Neuron (in vitro differentiated cells): ENCODE results near the gene CFAP20DC.
"Not testable (repeated sequence)": the region's sequence is repeated elsewhere in the genome, so short reads cannot be mapped to it uniquely, and the experiment has no call there.

Experiments
- H2AFZ ChIP-seq: one replicate; pipeline ENCODE4 v1.6.1; 2013; ENCODE audit warnings: low read depth, mild to moderate bottlenecking, inconsistent platforms, low read length, moderate library complexity
- H3K27me3 ChIP-seq: one replicate; pipeline ENCODE4 v1.6.1; 2013; ENCODE audit warnings: low read length; ENCODE audit not compliant: insufficient read depth
- H3K36me3 ChIP-seq: one replicate; pipeline ENCODE4 v1.6.1; 2013; ENCODE audit warnings: low read length; ENCODE audit not compliant: insufficient read depth
- H3K4me1 ChIP-seq: one replicate; pipeline ENCODE4 v1.6.1; 2013; ENCODE audit warnings: low read length; ENCODE audit not compliant: insufficient read depth
- H3K4me3 ChIP-seq: 2 replicates; pipeline ENCODE4 v1.5.1; 2013; ENCODE audit warnings: mild to moderate bottlenecking, low read length, moderate library complexity
- H3K9me3 ChIP-seq: one replicate; pipeline ENCODE4 v1.6.1; 2013; ENCODE audit warnings: low read length

Gene CFAP20DC

DNA sequence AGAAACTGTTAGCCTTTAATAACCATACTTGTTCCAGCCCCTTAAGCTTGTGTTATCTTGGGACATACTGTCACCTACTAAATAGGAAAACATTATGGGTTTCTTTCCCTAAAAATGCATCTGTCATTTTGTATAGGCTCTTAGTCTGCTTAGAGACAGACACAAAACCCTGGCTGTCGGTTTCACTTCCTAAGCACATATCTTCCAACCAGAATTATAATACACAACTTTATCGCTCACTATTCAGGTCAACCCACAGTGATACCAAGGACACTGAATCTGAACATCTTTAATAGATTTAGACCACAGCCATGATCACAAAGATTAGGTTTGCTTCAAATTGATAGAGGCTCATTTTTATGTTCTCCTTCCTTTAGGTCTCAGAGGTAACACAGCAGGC is 111.8 kb downstream of the CFAP20DC start:
- no peak overlapping the region for H2AFZ ChIP-seq
- peaks cover 1% of the 10 kb centered on the region for H3K9me3 ChIP-seq
- H3K4me1 ChIP-seq: no peaks in the 10 kb centered on the region
- no peaks in the 10 kb centered on the region for H3K36me3 ChIP-seq
- H3K27me3 ChIP-seq: no peaks in the 10 kb centered on the region
- H3K4me3 ChIP-seq: no peak overlapping the region

DNA sequence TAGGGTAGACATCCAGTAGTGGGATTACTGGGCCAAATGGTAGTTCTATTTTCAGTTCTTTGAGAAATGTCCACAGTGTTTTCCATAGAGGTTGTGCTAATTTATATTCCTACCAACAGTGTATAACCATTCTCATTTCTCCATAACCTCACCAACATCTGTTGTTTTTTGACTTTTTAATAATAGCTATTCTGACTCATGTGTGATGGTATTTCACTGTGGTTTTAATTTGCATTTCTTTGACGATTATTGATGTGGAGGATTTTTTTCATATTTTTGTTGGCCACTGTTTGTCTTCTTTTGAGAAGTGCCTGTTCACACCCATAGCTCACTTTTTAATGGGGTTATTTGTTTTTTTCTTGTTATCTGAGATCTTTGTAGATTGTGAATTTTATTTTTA is 125.2 kb downstream of the CFAP20DC start:
- no peak overlapping the region for H3K4me3 ChIP-seq
- no peaks in the 10 kb centered on the region for H3K36me3 ChIP-seq
- no peaks in the 10 kb centered on the region for H3K4me1 ChIP-seq
- H2AFZ ChIP-seq: no peak overlapping the region
- no peaks in the 10 kb centered on the region for H3K9me3 ChIP-seq
- H3K27me3 ChIP-seq: no peaks in the 10 kb centered on the region

DNA sequence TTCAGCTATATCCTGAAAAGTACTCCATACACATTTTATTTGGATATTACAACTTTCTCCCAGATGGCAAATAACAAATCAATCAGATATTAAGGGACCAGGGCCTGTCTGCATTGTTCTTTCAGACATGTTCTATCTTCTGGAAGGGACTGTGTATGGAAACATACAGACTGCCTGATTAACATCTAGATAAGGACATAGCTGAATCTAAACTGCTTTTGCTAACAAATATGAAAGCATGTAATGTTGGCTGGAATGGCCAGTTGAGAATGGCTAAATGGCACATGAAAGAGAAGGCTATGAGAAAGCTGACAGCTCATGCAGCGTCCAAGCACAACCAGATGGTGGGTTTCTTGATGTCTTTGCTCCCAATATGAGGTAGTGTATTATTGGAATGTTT is 149.4 kb downstream of the CFAP20DC start:
- Histone ChIP-seq H3K4me3 (no peak overlapping the region), H3K27me3 (no peaks in the 10 kb centered on the region), H3K4me1 (no peaks in the 10 kb centered on the region), H3K36me3 (no peaks in the 10 kb centered on the region), H2AFZ (no peak overlapping the region), H3K9me3 (no peaks in the 10 kb centered on the region)

DNA sequence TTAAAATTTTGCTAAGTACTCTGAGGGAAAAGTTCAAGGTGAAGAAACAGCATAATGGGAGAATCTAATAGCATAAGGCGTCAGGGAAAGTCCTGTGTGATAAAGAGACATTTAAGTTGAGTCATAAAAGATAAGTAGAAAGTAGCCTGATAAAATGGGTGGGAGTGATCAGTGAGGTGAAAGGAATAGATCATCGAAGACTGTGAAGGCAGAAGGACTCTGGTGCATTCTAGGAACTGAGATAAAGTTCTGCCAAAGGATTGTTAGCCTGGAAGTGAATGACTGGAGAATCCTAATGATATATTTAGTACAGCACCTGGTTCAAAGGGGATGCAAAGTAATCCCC is 149.9 kb downstream of the CFAP20DC start:
- H3K9me3 ChIP-seq: no peaks in the 10 kb centered on the region
- H3K36me3 ChIP-seq: no peaks in the 10 kb centered on the region
- no peak overlapping the region for H2AFZ ChIP-seq
- H3K27me3 ChIP-seq: no peaks in the 10 kb centered on the region
- H3K4me1 ChIP-seq: no peaks in the 10 kb centered on the region
- no peak overlapping the region for H3K4me3 ChIP-seq

DNA sequence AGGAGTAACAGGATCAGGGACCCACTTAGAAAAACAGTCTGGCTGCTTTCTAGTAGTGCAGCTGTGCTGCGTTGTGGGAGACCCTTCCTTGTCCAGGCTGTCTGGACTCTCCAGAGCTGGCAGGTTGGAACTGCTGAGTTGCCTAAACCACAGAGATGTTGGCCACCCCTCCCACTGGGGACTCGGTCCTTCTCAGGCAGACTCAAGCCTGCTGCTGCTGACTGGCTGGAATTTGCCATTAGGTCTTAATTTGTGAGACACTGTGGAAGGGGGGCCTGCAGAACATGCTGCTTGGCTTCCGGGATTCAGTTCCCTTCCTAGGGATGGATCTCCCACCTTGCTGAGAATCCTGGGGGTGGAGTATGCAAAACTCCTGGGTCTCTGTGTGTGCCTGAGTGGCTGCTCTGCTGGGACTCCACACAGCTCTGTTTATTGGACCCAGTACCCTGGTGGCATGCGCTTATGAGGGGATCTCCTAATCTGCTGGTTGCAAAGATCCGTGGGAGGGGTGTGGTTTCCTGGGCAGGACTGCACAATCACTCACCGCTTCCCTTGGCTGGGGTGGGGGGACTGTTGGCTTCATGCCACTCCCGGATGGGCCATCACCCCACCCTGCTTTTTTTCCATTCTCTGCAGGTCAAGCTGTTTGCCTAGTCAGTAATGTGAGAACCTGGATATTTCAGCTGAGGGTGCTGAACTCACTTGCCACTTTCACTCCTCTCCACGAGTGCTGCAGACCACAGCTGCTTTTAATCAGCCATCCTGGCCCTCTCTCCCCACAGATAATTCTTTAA is 150.5 kb downstream of the CFAP20DC start:
- Histone ChIP-seq H2AFZ (no peak overlapping the region), H3K36me3 (no peaks in the 10 kb centered on the region), H3K4me3 (no peak overlapping the region), H3K9me3 (peaks cover 5% of the 10 kb centered on the region), H3K27me3 (no peaks in the 10 kb centered on the region), H3K4me1 (no peaks in the 10 kb centered on the region)

DNA sequence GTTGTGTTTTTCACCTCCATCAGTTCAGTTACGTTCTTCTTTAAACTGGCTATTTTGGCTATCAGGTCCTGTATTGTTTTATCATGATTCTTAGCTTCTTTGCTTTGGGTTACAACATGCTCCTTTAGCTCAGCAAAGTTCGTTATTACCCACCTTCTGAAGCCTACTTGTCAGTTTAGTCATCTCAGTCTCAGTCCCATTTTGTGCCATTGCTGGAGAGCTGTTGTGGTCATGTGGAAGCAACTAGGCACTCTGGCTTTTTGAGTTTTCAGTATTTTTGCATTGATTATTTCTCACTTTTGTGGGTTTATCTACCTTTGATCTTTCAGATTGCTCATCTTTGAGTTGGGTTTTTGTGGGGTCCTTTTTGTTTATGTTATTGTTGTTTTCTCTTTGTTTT is 151.3 kb downstream of the CFAP20DC start:
- H2AFZ ChIP-seq: no peak overlapping the region

DNA sequence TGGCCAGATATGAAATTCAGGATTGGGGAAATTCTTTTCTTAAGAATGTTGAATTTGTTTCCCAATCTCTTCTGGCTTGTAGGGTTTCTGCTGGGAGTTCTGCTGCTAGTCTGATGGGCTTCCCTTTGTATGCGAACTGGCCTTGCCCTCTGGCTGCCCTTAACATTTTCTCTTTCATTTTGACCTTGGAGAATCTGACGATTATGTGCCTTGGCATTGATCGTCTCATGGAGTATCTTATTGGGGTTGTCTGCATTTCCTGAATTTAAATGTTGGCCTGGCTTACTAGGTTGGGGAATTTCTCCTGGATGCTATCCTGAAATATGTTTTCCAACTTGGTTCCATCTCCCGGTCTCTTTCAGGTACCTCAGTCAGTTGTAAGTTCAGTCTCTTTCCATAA is 152.2 kb downstream of the CFAP20DC start:
- Histone ChIP-seq H3K4me1 (no peaks in the 10 kb centered on the region), H3K27me3 (no peaks in the 10 kb centered on the region), H3K36me3 (no peaks in the 10 kb centered on the region), H3K4me3 (no peak overlapping the region), H2AFZ (no peak overlapping the region), H3K9me3 (peaks cover 5% of the 10 kb centered on the region)

More for the DNA sequence above, 151.3 kb downstream of the CFAP20DC start:
- Histone ChIP-seq H3K4me3 (no peak overlapping the region), H3K36me3 (no peaks in the 10 kb centered on the region), H3K27me3 (no peaks in the 10 kb centered on the region), H3K4me1 (no peaks in the 10 kb centered on the region), H3K9me3 (peaks cover 5% of the 10 kb centered on the region)

DNA sequence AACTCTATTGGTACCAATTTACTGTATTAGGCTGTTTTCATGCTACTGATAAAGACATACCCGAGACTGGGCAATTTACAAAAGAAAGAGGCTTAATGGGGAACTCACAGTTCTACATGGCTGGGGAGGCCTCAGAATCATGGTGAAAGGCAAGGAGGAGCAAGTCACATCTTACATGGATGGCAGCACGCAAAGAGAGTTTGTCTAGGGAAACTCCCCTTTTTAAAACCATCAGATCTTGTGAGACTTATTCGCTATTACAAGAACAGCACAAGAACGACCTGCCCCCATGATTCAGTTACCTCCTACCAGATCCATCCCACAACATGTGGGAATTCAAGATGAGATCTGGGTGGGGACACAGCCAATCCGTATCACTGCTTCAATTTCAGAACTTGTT is 154.1 kb downstream of the CFAP20DC start:
- H3K4me1 ChIP-seq, H3K4me3 ChIP-seq, H3K9me3 ChIP-seq, H3K36me3 ChIP-seq, H3K27me3 ChIP-seq, H2AFZ ChIP-seq: not testable (repeated sequence)

DNA sequence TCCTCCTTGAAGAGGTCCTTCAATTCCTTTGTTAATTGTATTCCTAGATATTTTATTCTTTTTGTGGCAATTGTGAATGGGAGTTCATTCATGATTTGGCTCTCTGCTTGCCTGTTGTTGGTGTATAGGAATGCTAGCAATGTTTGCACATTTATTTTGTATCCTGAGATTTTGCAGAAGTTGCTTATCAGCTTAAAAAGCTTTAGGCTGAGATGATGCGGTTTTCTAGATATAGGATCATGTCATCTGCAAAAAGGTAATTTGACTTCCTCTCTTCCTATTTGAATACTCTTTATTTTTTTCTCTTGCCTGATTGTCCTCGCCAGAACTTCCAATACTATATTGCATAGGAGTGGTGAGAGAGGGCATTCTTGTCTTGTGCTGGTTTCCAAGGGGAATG is 157.3 kb downstream of the CFAP20DC start:
- not testable (repeated sequence) for H2AFZ ChIP-seq, H3K9me3 ChIP-seq, H3K27me3 ChIP-seq, H3K4me3 ChIP-seq, H3K4me1 ChIP-seq, H3K36me3 ChIP-seq

DNA sequence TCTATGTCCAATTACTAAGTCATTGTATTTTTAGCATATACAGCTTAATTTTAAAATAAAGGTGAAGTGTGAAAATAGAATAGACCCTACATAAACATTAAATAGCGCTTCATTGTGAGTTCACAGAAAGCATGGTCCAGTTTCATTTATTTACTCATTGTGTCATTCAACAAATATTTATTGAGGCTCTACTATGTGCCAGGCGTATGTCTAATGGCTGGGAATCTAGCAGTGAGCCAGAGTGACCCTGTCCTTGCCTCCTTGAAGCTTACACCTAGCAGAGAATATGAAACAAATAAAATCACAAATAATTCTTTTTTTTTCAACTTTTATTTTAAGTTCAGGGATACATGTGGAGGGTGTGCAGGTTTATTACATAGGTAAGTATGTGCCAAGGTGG is 161.7 kb downstream of the CFAP20DC start:
- H3K36me3 ChIP-seq: no peaks in the 10 kb centered on the region
- no peak overlapping the region for H3K4me3 ChIP-seq
- H3K27me3 ChIP-seq: no peaks in the 10 kb centered on the region
- H2AFZ ChIP-seq: no peak overlapping the region
- no peaks in the 10 kb centered on the region for H3K4me1 ChIP-seq
- H3K9me3 ChIP-seq: no peaks in the 10 kb centered on the region

DNA sequence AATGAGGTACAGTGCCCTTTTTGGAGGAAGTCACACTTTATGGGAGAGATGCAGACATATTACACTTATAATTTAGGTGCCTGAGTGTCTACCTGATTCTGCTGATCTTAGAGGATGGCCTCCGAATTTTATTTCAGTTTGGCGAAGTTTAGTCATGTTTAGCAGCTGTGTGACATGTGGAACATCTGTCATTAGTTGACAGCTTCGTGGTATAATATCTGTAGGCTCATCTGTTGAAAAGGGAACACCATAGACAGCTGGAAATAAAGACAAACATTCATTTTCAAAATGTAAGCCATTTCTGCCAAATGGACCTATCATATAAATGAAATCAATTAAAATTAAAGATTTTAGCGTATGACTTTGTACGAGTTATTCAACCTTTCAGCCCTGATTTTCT is 165.4 kb downstream of the CFAP20DC start:
- no peaks in the 10 kb centered on the region for H3K27me3 ChIP-seq
- H2AFZ ChIP-seq: no peak overlapping the region
- H3K9me3 ChIP-seq: no peaks in the 10 kb centered on the region
- no peaks in the 10 kb centered on the region for H3K4me1 ChIP-seq
- H3K4me3 ChIP-seq: no peak overlapping the region
- no peaks in the 10 kb centered on the region for H3K36me3 ChIP-seq

DNA sequence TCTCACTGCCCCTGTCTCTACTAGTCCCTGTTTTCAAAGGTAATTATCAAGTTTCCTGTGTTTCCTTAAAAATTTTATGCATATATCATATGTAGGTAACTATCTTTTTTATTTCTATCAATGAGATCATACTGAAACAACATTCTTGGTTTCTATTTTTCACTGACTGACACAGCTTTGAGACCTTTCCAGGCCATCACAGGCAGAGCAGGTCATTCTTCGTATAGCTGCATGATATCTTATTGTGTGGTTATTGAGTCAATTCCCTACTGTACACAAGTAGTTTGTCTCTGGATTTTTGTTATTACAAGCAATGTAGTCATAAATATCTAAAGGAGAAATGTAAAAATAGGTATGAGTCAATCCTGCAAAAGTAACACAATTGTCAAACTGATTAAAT is 169.6 kb downstream of the CFAP20DC start:
- Histone ChIP-seq H3K36me3 (no peaks in the 10 kb centered on the region), H3K9me3 (no peaks in the 10 kb centered on the region), H3K4me1 (no peaks in the 10 kb centered on the region), H3K27me3 (no peaks in the 10 kb centered on the region), H3K4me3 (no peak overlapping the region), H2AFZ (no peak overlapping the region)

DNA sequence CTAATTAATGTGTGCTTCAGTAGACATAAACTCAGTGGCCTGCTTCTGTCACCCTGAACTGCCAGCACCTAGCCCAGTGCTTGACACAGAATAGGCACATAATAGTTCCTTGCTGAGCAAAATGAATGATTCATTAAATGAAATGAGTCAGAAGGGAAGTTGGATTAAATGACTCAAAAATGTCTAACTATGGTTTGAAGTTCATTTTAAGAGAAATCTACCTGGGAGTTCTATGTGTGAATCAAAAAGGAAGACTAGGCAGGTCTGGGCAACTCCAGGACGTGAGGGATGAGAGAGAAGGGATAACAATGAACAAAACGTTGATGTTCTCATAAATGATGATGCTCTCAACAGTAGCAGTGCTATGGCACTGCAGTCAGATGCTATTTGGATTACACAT is 175.0 kb downstream of the CFAP20DC start:
- Histone ChIP-seq H3K4me1 (no peaks in the 10 kb centered on the region), H3K9me3 (no peaks in the 10 kb centered on the region), H3K4me3 (no peak overlapping the region), H2AFZ (no peak overlapping the region), H3K36me3 (no peaks in the 10 kb centered on the region), H3K27me3 (no peaks in the 10 kb centered on the region)

DNA sequence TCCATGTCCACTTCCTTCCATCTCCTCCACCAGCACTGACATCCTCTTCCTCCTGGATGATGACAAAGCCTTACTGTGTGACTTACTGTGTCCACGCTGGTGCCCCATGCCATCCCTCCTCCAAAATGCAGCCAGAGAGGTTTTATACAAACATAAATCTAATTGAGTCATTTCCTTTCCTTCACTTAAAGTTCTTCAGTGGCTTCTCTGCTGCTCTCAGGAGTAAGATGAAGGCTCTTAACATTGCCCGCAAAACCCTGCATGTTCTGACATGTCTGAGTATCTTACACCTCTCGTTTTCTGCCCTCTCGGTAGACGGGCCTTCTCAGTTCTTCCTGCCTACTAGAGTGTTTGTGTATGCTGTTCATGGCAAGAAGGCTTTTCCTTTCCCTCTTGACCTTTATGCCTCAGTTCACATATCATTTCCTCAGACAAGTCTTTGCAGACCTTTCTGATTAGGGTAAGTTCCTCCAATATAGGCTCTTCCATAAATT is 175.5 kb downstream of the CFAP20DC start:
- Histone ChIP-seq H3K27me3 (no peaks in the 10 kb centered on the region), H3K4me3 (no peak overlapping the region), H3K36me3 (no peaks in the 10 kb centered on the region), H2AFZ (no peak overlapping the region), H3K9me3 (no peaks in the 10 kb centered on the region), H3K4me1 (no peaks in the 10 kb centered on the region)
